Panc1 (cell line): Measurements from ENCODE around the gene KDM2B. TPM values are rescaled to one million over a fixed set of nuclear protein-coding genes. Genes with fewer than 3 reads are reported as not detected.

ENCODE experiments used
- ATAC-seq: fragments of 200-7000 bp; cut with Tn5 transposase; 2 replicates; pipeline ENCODE4 v1.9.1; 2020; ENCODE audit warnings: mild to moderate bottlenecking, moderate library complexity
- BruUV-seq: library from RNA; stranded (reverse); fragments of 400-500 nt; replicated peaks from 2 replicates; lab custom pipeline; 2021; lab: Mats Ljungman, UMichigan
- CTCF ChIA-PET: fragments of 300-600 bp; sonication (Branson Sonifier 250); formaldehyde crosslinking; loops from one replicate; lab custom pipeline; 2022; ENCODE audit warnings: antibody characterized with exemption; lab: Charles Lee
- POLR2A ChIA-PET: fragments of 300-600 bp; sonication (Branson Sonifier 250); formaldehyde crosslinking; loops from one replicate; lab custom pipeline; 2022; ENCODE audit warnings: antibody characterized with exemption; lab: Charles Lee
- DNase-seq: peaks from one replicate; pipeline ENCODE4 v3.0.0-alpha.2; 2010; ENCODE audit warnings: low read depth, low spot score
- H3K27ac ChIP-seq: 2 replicates; pipeline ENCODE4 v1.5.1; 2011; ENCODE audit warnings: mild to moderate bottlenecking, low read length, inconsistent platforms
- H3K27me3 ChIP-seq: fragments of 200-500 bp; sonication (Bioruptor generic); 2 replicates; pipeline ENCODE4 v1.6.0; 2014; ENCODE audit warnings: low read length, inconsistent platforms; ENCODE audit not compliant: control insufficient read depth, insufficient read depth
- H3K36me3 ChIP-seq: fragments of 200-500 bp; sonication (Bioruptor generic); 2 replicates; pipeline ENCODE4 v1.5.1; 2014; ENCODE audit warnings: inconsistent platforms, mild to moderate bottlenecking, low read length, moderate library complexity; ENCODE audit not compliant: control insufficient read depth, insufficient read depth
- H3K4me1 ChIP-seq: 2 replicates; pipeline ENCODE4 v1.5.1; 2011; ENCODE audit warnings: inconsistent platforms, mild to moderate bottlenecking, low read length, moderate library complexity; ENCODE audit not compliant: control insufficient read depth, insufficient read depth
- H3K4me3 ChIP-seq, 2 experiments: 2 replicates each; pipeline ENCODE4 v1.5.1; 2011 to 2012; ENCODE audit warnings: low read depth in 2 of 2, low read length in 2 of 2, mild to moderate bottlenecking in 2 of 2, inconsistent platforms in 1 of 2, moderate library complexity in 1 of 2
- H3K9me3 ChIP-seq: fragments of 200-500 bp; sonication (Bioruptor generic); 2 replicates; pipeline ENCODE4 v1.5.1; 2014; ENCODE audit warnings: low read depth, mild to moderate bottlenecking, inconsistent platforms, low read length, moderate library complexity; ENCODE audit not compliant: control insufficient read depth, insufficient read depth
- CTCF ChIP-seq: fragments of 450-650 bp; IDR thresholded peaks from 2 replicates; pipeline ENCODE4 v1.5.1; 2017; ENCODE audit warnings: mild to moderate bottlenecking
- POLR2AphosphoS5 ChIP-seq: IDR thresholded peaks from 2 replicates; pipeline ENCODE4 v1.6.1; 2012; ENCODE audit warnings: mild to moderate bottlenecking, low read depth, low read length, moderate library complexity
- REST ChIP-seq, 2 experiments: IDR thresholded peaks; 2 replicates each; pipeline ENCODE4 v1.6.1; 2011 to 2012; ENCODE audit warnings: low read depth in 2 of 2, control low read depth in 1 of 2, low read length in 1 of 2, mild to moderate bottlenecking in 1 of 2, moderate library complexity in 1 of 2; ENCODE audit not compliant: insufficient read depth in 1 of 2
- SIN3A ChIP-seq: IDR thresholded peaks from 2 replicates; pipeline ENCODE4 v1.6.1; 2012; ENCODE audit warnings: low read depth, mild to moderate bottlenecking, low read length, moderate library complexity, borderline replicate concordance; ENCODE audit not compliant: insufficient read depth
- TCF7L2 ChIP-seq: IDR thresholded peaks from 2 replicates; pipeline ENCODE4 v1.6.1; 2011; ENCODE audit warnings: mild to moderate bottlenecking, low read depth, low read length, inconsistent platforms
- in situ Hi-C: cut with HindIII; loops from 2 replicates; pipeline ENCODE4 v1.10.0; 2016; ENCODE audit warnings: low sequenced_read_pairs, low pct_unique_long_range_greater_than_20kb
- intact Hi-C: fragments of 100-400 bp; cut with micrococcal nuclease; formaldehyde crosslinking; loops from one replicate; pipeline ENCODE4 v1.10.0; 2022; ENCODE audit not compliant: unreplicated experiment
- total RNA-seq: library from RNA; stranded (reverse); gene quantifications from one replicate; pipeline ENCODE4 v1.2.1, GENCODE V29; 2021; ENCODE audit not compliant: unreplicated experiment

Gene KDM2B
- total RNA-seq, 1 experiment from 2014 or later: 27.5 TPM

- DNase-seq (no peak), ATAC-seq (no peak)
- Histone ChIP-seq H3K27me3 (no peaks in the 10 kb centered on the region), H3K4me1 (no peaks in the 10 kb centered on the region), H3K4me3 (no peak overlapping the region), H3K27ac (no peak overlapping the region), H3K9me3 (no peaks in the 10 kb centered on the region), H3K36me3 (no peaks in the 10 kb centered on the region)
- intact Hi-C loops (no loop called here), in situ Hi-C loops (no loop called here)
- ChIA-PET CTCF (no interaction called here), POLR2A (no interaction called here)
- BruUV-seq: no TSS peak
- TF ChIP-seq REST (IDR thresholded peaks at IDR 0.05; ENCODE audit: insufficient read depth in 1 of 2, low read depth in 2 of 2, low read length in 1 of 2) (no peak), TCF7L2 (no peak), POLR2AphosphoS5 (no peak), SIN3A (no peak), CTCF (no peak)
Measured at GRCh38 chr12:121549075-121549474, 31.7 kb downstream of the KDM2B start.

- Histone ChIP-seq H3K27ac (no peak overlapping the region), H3K27me3 (no peaks in the 10 kb centered on the region), H3K4me3 (no peak overlapping the region), H3K9me3 (no peaks in the 10 kb centered on the region), H3K4me1 (no peaks in the 10 kb centered on the region), H3K36me3 (no peaks in the 10 kb centered on the region)
- in situ Hi-C loops: no loop called here
- DNase-seq (no peak), ATAC-seq (no peak)
- POLR2A ChIA-PET: interaction anchor here (0.6 kb wide), 1 partner anchor 9 kb away, joined by 7 read pairs; no protein-coding TSS in a partner anchor
- BruUV-seq: no TSS peak
- TF ChIP-seq CTCF: no peak
- no peak for TF ChIP-seq REST (IDR thresholded peaks at IDR 0.05; ENCODE audit: insufficient read depth in 1 of 2, low read depth in 2 of 2, low read length in 1 of 2)
- TF ChIP-seq POLR2AphosphoS5: no peak
- no peak for TF ChIP-seq SIN3A
- no peak for TF ChIP-seq TCF7L2
- intact Hi-C loops: no loop called here
- CTCF ChIA-PET: no interaction called here
Measured at GRCh38 chr12:121545480-121545879, 35.3 kb downstream of the KDM2B start.
